Measurements from ENCODE around the gene ADAMTS15.

GRCh38 chr11:130473795-130474377, 25.4 kb downstream of the ADAMTS15 start:
- TF ChIP-seq EP300 (IDR thresholded peaks at IDR 0.05) (no peak), POLR2AphosphoS5 (IDR thresholded peaks at IDR 0.05) (no peak)

All from sigmoid colon (tissue), 4 donors.